Uterus (tissue), 2 donors: ENCODE measurements around the gene NAA40.

Experiments used
- CTCF ChIP-seq, 4 experiments: fragments of 200-600 bp in 2 of 4; fragments of 450-650 bp in 2 of 4; sonication (generic) in 2 of 4; IDR thresholded peaks; one replicate each; pipeline ENCODE4 v1.5.1; 2016 to 2019; ENCODE audit warnings: antibody characterized with exemption in 4 of 4, mild to moderate bottlenecking in 2 of 4, moderate library complexity in 1 of 4
- POLR2A ChIP-seq, 2 donors: fragments of 450-650 bp; IDR thresholded peaks; one replicate each; pipeline ENCODE4 v1.6.1; 2016; ENCODE audit warnings: antibody characterized with exemption in 2 of 2, mild to moderate bottlenecking in 1 of 2, moderate library complexity in 1 of 2

GRCh38 chr11:63915961-63916836, 22.6 kb upstream of the NAA40 start:
- peak in 3 of 4 experiments; percentile 23 to 44 (median 44) for TF ChIP-seq CTCF (IDR thresholded peaks at IDR 0.05)
- TF ChIP-seq POLR2A (IDR thresholded peaks at IDR 0.05), result no peak
